Stromal cell of bone marrow (primary cell): ENCODE results near the gene HTR3C.
"Not testable (repeated sequence)": the region's sequence is repeated elsewhere in the genome, so short reads cannot be mapped to it uniquely, and the experiment has no call there.

Source experiments
- DNase-seq: peaks from one replicate; pipeline ENCODE4 v3.0.0-alpha.2; 2012; ENCODE audit warnings: low read depth

The HTR3C gene

GRCh38 chr3:184052767-184053166 is at the start of gene HTR3C:
HTR3C (plus strand) TSS chr3:184053047; CDS start chr3:184053081, 34 bp downstream.
- DNase-seq: no peak

- DNase-seq: peak; percentile 30
These were observed 49.5 kb upstream of the HTR3C start for GRCh38 chr3:184003187-184003967.

GRCh38 chr3:184004476-184004875 is 48.4 kb upstream of the HTR3C start:
- DNase-seq: no peak

GRCh38 chr3:184005941-184006507 is 46.8 kb upstream of the HTR3C start:
- DNase-seq: no peak

GRCh38 chr3:184007143-184007813 is 45.6 kb upstream of the HTR3C start:
- not testable (repeated sequence) for DNase-seq

DNA sequence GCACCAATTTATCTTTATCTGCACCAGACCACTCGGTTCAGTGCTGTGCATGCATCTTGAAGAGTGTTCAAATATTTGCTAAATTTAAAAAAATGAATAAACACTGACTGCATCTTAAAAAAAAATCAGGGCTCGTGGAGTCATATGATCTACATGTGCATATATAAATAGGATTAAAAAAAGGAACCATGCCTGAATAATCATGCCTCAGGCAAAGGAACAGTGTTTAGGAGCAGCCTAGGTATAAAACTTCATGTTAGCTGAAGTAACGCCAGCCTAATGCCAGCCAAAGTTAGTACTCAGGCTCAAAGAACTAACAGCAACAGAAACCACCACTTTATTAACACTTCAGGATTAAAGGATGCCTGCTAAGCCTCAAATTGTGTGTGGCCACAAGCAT is 44.7 kb upstream of the HTR3C start:
- DNase-seq: no peak

DNA sequence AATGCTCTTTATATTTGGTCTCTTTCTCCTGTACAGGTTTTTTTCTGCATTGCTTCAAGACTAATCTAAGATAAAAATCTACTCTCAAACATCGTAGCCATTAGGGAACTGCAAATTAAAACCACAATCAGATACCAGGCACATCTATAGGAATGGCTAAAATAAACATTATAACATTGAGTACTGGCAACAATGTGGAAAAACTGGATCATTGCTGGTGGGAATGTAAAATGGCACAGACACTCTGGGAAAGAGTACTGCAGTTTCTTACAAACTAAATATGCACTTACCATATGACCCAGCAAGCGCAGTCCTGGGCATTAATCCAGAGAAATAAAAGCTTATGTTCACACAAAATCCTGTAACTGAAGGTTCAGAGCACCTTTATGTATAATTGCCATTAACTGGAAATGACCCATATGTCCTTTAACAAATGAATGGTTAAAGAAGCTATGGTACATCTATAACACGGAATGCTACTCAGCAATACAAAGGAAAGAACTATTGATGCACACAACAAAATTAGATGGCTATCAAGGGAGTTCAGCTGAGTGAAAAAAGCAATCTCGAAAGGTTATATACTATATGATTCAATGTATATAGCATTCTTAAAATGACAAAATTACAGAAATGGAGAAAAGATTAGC is 41.5 kb upstream of the HTR3C start:
- no peak for DNase-seq

- no peak for DNase-seq
These were observed 40.6 kb upstream of the HTR3C start for GRCh38 chr3:184011937-184012889.

GRCh38 chr3:184015381-184016019 is 37.3 kb upstream of the HTR3C start:
- no peak for DNase-seq

DNA sequence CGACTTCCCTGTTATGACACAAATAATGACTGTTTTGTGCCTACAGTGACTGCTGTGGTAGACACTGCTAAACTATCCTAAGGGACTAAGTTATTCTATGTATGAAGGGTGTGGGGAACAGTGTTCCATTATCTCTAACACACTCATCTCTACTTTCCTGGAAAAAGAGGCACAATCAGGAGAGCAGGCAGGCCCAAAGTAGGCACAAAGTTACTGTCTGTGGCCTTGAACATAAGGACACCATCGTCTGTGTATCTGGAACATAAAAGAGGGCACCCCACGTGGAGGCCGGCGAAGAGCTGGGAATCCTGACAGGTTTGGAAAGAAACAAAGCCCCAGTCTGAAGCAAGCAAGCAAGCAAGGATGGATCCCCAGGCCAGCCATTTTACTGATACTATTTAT is 36.7 kb upstream of the HTR3C start:
- no peak for DNase-seq

DNA sequence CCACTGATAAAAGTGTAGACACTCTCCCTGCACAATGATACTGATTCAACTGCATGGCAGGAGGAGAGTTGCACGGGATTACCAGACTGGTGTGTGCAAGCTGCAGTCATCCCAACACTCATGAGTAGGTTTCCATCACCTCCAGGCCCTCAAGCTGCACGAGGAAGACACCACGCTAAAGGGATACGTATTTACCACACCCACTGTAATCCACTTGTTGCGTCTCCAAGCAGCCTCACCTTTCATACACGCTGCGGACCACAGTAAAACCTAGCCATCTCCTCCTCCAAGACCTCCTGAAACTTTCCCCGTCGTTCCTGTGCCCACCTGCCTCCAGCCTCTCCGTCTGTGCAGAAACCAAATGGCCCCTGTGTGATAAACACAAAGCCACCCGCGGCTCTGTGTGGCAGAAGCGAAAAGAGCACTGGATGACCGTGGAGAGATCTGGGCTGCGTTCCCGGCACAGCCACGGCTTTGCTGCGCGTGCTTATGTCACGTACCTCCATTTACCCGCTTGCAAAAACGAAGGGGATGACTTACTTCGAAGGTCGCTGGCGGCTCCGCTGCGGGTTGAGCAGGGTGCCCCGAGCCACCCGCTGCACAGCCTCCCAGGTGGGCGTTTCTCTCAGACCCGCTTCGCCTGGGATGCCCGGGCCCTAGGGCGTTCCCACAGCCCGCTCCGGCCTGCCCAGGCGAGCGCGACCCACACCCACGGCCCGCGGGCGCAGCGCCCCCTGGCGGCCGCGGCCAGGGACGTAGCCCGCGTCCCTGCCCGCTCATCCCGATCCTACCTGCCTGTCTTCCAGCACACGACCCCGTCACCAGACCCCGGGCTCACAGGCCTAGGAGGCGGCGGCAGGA is 35.8 kb upstream of the HTR3C start:
- DNase-seq: no peak

DNA sequence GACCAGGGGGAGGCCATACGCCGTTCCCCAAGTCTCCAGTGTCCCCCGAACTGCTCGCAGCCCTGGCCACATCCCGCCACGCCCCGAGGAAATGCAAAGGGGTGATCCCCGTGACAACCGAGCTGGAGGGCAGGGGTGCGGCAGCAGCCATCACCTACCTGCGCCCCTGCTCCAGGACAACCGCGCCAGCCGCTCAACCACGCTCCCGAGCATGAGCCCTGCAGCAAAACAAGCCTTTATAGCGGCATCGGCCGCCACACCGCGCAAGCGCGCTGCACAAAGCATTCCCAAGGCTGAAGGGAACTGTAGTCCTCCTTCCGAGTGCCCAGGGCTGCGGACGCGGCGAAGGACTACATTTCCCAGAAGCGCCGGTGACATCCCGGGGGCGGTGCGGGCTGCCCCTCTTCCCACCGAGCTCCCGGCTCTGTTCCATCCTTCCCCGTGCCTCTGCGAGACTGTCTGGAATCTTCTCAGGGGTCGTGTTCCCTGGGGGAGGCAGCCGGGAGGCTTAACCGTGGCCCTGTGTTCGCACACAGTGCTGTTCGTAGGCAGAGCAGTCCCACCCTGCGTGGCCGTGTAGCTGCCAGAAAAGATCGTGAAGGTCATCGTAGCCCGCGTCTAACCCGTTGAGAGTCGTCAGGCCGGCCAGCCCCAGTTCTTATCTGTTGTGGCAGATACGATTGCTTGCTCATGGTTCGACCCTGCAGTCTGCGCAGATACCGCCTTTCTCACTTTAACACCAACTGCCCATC is 35.0 kb upstream of the HTR3C start, which contains the start of gene ABCC5:
Gene ABCC5, minus strand, starts transcription at position 213 of the 752 bp plus-strand sequence. CDS start 3,492 bp downstream, outside the sequence.
- DNase-seq: peak; percentile 87

GRCh38 chr3:184018424-184018973 is 34.3 kb upstream of the HTR3C start:
- DNase-seq: no peak

DNA sequence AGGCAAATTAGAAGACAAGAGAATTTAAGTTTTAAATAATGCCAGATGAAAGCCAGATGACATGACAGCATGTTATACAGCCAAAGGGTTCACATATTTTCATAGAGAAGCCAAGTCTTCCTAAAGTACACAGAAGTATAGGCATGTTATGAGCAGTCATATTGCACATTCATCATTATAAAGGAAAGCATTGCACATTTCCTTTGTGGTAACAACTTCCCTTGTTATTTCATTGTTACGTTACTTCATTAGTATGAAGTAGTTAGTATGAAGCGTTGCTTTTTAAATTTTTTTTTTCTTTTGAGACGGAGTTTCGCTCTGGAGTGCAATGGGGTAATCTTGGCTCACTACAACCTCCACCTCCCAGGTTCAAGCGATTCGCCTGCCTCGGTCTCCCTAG is 30.5 kb upstream of the HTR3C start:
- no peak for DNase-seq

GRCh38 chr3:184025256-184025655 is 27.6 kb upstream of the HTR3C start:
- DNase-seq: not testable (repeated sequence)

- DNase-seq: not testable (repeated sequence)
These were observed 24.5 kb upstream of the HTR3C start for GRCh38 chr3:184028275-184028890.

DNA sequence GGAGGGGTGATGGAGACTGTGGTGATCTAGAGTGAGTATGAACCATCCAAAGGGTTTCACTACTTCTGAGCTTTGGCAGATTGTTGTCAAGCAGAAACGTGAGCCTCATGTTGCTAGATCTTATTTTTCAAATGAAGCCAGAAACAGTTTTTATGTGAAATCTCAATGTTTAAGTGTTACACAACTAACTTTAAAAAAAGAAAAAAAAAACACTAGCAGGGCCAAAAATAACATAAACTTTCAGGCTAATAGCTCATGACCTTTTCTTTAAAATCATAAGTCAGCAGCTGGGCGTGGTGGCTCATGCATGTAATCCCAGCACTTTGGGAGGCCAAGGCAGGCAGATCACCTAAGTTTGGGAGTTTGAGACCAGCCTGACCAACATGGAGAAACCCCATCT is 23.4 kb upstream of the HTR3C start:
- no peak for DNase-seq

GRCh38 chr3:184030536-184030935 is 22.3 kb upstream of the HTR3C start:
- no peak for DNase-seq
